GM21423 (cell line): Measurements from ENCODE around the gene BLOC1S3.
A peak's percentile ranks its signal among the peaks of the same experiment; 100 is the strongest.

Experiments used
- ATAC-seq: cut with Tn5 transposase; IDR thresholded peaks from one replicate; pipeline ENCODE4 v1.9.1; 2021; ENCODE audit warnings: mild to moderate bottlenecking, moderate library complexity; ENCODE audit not compliant: unreplicated experiment

BLOC1S3 gene

GRCh38 chr19:45160870-45161737 is 17.5 kb upstream of the BLOC1S3 start, which contains the start of gene NKPD1:
Gene NKPD1, minus strand, starts transcription at chr19:45160982. Its CDS starts 832 bp downstream, at chr19:45160150.
- no peak for ATAC-seq

DNA sequence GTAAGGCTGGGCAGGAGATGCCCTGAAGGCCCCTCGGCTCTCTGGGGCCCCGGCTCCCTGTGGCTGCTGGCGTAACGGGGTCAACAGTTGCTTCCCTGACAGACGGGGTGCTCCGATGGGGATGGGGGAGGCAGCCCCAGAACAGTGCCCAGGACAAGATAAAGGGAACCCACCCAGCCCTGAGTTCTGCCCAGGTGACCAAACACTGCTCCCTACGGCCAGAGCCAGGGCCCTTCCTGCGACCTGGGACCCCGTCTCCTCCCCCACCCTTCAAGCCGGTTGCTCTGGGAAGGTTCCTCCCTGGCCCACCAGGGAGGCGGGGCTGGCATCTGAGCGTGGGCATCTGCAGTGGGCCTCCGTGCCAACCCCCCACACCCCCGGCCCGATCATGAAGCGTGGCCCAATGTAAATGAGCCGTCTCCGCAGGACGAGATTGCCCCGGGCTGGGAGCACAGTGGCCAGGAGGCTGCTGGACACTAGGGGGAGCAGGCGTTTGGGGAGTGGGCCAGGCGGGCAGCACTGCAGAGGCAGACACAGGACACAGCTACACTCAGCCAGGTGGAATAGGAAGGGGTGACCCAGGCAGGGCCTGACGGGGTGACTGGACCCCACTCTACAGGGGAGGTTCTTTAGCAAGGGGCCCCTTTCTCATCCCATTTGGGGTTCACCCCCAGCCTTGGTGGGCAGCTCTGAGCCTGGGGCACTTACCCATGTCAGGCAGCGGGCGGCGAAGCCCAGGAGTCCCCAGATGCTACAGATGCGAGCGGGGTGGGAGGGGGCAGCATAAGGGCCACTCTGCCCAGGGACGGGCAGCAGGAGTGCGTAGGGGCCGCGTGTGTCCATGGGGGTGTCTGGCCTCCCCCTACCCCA is 16.6 kb upstream of the BLOC1S3 start:
- no peak for ATAC-seq

DNA sequence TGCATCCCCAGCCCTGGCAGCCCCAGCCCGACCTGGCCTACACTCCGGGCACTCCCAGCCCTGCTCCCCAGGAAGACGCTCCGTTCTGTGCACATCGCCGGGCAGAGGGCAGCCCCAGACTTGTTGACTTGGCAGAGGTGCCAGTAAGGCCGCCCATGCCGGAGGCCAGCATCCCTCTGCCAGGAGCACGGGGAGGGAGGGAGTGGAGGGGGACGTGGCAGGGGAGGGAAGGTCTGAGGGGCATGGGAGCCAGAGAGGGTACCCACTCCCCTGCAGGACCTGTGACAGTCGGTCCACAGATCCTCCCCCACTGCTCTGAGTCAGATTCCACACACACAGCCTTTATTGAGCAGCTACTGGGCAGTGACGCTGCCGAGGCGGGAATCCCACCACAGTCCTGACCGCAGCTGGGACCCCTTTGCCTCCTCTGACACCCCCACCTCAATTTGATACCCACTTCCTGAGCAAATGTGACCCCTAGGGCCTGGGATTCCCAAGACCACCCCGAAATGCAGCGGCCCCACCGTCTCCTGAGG is 15.9 kb upstream of the BLOC1S3 start:
- ATAC-seq = no peak

DNA sequence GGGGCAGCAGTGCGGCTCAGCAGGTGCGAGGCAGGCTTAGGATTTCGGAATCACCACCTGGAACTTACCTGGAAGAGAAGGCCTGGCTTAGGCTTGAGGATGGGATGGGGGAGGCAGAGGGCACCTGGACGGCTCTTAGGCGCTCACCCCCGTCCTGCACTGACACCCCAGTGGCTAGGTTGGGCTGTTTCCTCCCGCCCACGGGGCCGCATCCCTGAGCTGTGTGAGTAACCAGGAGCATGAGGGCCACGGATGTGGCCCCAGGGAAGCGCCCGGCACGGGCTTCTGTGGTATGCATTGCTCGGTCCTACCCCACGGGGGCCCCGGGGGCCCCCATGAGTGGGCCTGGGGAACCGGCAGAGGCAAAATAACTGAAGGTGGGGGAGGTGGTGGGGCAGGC is 15.4 kb upstream of the BLOC1S3 start:
- no peak for ATAC-seq

GRCh38 chr19:45163751-45164460 is 14.7 kb upstream of the BLOC1S3 start:
- peak; percentile 3 for ATAC-seq

DNA sequence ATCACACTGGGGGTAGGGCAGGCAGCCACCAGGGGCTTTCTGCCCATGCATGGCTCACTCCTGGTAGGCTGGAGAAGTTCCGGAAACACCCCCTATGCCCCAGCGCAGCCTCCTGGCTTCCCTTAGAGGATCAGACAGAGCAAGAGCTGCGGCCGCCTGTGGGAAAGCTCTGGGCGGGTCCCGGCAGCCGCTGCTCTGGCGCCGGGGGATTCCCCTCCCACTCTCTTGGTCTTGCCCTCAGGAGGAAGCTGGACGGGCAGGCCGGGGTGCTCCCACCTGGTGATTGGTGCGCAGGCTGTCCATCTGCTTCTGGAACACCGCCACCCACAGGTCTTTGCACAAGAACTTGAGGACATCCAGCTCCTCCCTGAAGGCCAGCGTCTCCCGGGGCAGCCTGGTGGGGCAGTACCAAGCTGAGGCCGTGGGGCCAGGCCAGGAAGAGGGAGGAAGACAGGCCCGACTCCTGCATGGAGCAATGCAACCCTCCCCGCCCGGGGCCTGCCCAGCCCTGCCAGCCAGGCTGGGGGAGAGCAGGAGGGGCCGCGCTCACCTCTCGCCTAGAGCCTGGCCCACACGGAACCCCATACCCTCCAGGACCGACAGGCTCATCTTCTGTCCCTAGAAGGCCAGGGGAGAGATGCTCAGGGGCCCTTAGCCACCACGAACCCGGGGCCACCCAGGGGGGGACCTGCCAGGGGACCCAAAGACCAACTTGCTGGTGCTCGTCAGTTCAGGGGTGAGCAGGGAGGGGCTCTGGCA is 13.8 kb upstream of the BLOC1S3 start:
- ATAC-seq = peak; percentile 78

DNA sequence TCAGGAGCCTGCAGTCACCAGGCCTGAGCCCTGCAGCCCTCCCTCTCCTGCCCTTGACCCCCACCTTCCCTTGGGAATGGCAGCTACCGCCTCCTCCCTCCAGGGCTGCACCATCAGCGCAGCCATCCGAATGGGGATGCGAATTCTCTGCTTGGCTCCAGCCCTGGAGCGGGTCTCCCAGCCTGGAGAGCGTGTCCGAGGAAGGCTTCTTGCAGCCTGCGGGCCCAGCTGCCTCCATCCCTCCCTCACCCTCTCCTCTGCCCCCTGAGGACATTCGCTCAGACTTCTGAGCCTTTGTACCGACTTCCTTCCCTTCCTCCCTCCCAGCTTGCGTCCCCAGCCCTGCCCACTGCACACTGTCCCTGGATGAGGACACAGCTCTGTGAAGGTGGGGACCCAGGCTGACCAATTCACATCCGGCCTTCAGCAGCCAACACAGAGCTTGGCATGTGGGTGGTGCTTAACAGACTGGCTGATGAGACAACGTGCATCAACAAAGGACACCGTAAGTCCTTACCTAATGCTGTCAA is 11.8 kb upstream of the BLOC1S3 start:
- ATAC-seq = no peak

DNA sequence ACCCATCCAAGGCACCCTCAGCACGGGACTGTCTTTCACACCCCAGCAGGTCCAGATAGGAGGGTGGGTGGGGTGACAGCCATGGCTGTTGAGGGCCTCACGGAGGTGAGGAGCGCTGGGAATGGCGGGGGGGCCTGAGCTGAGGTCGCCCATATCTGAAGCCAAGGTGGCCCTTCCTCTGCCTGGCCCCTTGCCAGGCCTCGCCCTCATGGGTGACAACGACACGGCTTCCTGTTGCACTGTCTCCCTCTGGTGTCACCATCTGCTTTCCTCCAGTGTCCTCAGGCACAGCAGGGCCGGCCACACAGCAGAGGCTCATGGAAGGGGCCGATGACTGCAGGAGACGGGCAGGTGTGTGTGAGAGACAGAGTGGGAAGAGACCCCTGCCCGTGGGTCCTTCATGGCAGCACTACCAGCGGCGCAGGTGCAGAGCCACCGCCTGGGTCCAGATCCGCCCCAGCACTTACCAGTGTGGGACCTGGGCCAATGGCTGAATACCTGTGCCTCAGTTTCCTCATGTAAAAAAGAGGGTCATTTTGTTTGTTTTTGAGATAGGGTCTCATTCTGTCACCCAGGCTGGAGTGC is 9.7 kb upstream of the BLOC1S3 start:
- no peak for ATAC-seq

- no peak for ATAC-seq
Observed at GRCh38 chr19:45169602-45170001, 9.0 kb upstream of the BLOC1S3 start.

DNA sequence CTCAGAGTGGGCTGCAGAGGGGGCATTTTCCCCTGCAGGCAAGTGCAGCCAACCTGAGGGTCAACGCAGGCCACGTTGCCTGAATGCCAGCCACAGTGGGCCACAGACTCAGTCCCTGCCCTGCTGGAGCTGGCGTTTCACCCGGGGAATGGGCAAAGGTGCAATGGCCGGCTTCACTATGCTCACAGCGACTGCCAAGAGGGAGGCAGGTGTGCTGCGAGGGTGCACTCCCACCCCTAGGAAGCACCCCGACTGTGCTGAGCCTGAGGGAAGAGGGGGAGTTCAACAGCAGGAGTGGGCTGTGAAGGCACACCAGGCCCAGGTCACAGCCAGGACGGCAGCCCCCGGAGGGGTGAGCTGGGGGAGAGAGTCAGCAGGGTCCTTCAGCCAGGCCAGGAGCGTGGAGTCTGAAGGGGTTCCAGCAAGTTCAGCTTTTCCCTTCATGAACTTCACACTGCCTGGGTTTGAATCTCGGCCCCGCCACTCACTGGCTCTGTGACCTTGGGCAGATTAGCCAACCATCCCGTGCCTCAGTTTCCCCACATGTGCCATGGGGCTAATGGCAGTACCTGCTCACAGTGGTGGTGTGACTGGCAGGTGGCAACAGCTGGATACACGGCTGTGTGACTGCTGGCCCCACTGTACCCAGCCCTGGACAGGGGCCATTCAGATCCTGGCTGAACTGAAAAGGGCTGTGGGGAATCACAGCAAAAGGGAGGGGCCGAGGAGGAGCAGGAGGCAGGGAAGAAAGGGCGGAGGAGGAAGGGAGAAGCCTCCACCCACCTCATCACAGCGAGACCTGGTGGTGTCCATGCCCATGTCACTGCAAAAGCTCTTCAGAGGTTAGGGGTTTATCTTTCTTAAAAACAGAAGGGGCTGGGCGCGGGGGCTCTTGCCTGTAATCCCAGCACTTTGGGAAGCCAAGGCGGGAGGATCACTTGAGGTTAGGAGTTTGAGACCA is 8.2 kb upstream of the BLOC1S3 start:
- ATAC-seq = no peak

- ATAC-seq = no peak
Observed at GRCh38 chr19:45171211-45171623, 7.4 kb upstream of the BLOC1S3 start.

DNA sequence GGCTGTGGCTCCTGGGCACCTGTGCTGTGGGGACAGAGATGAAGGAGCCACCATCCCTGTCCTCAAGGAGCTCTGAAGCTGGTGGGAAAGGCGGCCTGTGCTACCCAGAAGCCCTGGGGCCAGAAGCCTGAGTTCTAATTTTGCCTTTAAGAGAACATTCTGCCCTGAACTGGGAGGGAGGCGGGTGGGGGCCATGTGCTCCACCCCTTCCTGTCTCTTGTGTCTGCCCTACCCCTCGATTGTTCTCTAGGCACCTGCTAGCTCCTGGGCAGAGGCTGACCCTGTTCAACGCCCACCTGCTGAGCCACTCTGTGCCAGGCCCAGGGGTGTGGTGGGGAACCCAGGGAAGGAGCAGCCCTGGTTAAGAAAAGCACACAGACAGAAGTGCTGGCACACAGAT is 6.4 kb upstream of the BLOC1S3 start:
- no peak for ATAC-seq

DNA sequence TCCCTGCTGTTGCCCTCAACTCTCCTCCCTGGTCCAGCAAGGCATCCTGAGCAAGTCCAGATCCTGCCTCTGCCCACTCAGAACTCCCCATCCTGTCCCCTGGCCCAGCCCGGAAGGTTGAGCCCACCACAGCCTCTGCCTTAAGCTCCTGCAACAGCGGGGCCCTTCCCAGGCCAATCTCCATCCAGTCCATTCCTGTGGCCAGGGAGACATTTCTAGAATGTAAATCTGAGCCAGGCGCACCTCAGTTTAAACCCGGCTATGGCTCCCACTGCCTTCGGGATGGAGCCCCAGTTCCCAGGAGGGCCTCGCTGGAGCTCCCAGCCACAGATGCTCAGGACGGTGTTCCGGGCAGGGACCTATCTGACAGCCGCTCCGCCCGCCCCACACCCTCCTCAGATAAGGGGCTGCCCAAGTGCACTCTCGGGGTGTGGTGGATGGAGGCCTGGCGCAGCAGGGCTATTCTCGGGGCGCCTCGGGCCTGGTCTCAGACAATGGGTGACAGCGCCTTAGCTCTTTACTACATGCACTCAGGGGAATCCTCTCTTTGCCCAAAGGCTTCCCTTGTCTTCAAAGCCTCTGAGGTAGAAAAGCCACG is 5.9 kb upstream of the BLOC1S3 start:
- no peak for ATAC-seq

DNA sequence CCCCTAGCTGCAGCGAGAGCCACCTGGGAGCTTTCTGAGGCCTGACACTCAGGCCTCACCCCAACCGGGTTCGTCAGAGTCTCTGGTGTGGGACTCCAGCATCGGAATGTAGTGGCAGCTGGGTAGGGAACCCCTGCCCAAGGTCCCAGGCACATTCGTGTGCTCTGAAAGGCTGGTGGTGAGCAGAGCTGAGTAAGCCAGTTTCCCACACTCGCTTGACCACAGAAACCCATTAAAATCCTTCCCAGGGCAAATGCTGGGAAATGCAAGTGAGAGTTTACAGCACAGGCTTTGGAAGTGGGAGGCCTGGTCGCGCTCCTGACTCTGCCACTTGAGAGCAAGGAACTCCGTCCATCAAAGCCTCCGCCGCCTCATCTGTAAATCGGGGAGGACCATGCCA is 4.8 kb upstream of the BLOC1S3 start:
- ATAC-seq = no peak

- no peak for ATAC-seq
Observed at GRCh38 chr19:45175515-45176345, 2.9 kb upstream of the BLOC1S3 start.

DNA sequence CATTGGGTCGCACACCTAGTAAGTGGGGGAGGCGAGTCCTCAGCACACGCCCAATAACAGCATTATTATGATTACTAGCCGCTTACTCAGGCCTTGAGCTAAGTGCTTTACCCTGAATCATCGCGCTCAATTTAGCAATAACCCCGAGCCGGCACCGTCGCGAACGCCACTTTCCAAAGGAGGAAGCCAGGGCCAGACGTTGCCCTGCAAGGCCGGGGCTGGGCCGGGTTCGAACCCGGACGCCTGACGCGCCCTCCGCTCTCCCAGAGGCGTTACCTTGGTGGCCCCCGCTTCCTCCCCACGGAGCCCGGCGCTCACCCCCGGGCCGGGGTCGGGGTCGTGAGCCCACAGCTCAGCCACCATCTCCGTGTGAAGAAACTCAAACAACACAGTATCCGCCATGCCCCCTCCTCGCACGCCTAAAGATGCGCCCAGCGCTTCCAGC is 745 bp upstream of the BLOC1S3 start, which contains the start of gene TRAPPC6A:
Gene TRAPPC6A (minus strand): TSS at position 421 of the 445 bp plus-strand sequence. CDS start 19 bp downstream, at position 402.
- peak; percentile 11 for ATAC-seq
